Posterior vena cava (tissue), 2 donors: ENCODE data around the gene WNT8B. TPM values are rescaled to one million over a fixed set of nuclear protein-coding genes. Genes with fewer than 3 reads are reported as not detected.

Source experiments
- DNase-seq: peaks from one replicate; pipeline ENCODE4 v3.0.0-alpha.2; 2020; ENCODE audit warnings: low spot score
- intact Hi-C, 2 donors: fragments of 100-400 bp; cut with DNase I; formaldehyde crosslinking; loops; one replicate each; pipeline versions ENCODE4 v1.14.1 to v1.14.2; 2022 to 2023
- long read RNA-seq, 2 donors: library from polyadenylated mRNA; unstranded; transcript quantifications; one replicate each; pipeline ENCODE4 v2.0.0, GENCODE V29; 2020 to 2021
- total RNA-seq, 2 donors: library from RNA; stranded (reverse); fragmentation: NEBNext Ultra II Directional; extraction: Animal tissue kit (Norgen Biotek cat#: 25700); gene quantifications; one replicate each; pipeline ENCODE4 v1.2.1, GENCODE V29; 2021
- donor health status: DM: yes; HTN: yes; CAD: no.
- donor health status: DM: yes; HTN: yes; CAD: no.

The WNT8B gene, protein sequence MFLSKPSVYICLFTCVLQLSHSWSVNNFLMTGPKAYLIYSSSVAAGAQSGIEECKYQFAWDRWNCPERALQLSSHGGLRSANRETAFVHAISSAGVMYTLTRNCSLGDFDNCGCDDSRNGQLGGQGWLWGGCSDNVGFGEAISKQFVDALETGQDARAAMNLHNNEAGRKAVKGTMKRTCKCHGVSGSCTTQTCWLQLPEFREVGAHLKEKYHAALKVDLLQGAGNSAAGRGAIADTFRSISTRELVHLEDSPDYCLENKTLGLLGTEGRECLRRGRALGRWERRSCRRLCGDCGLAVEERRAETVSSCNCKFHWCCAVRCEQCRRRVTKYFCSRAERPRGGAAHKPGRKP
- not detected for total RNA-seq
- long read RNA-seq, donor 1 = 0 reads
- long read RNA-seq, donor 2 = 0 reads

- intact Hi-C loops = no loop called here
- no peak for DNase-seq
Observed at GRCh38 chr10:100462709-100463108, at the start of gene WNT8B. TSS of gene WNT8B (plus strand) at chr10:100463009. CDS start at chr10:100463169, 160 bp downstream.

DNA sequence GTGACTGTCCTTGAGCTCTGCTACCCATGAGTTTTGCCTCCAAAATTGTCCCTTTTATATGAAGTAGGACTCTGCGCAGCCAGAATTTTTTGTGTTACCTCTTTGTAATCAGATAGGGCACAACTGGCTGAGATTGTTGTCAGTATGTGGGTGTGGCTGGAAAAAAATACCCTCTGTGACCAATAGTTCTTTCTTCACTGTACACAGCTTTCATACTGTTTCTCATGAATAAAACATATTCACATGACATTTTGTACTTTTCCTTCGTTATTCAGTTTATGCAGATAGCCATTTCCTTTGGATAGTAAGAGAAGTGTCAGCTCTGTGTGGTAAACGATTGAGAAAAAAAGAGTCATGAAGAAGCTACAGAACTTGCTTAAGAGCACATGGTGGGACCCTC lies 49.6 kb upstream of the WNT8B start:
- no peak for DNase-seq
- intact Hi-C loops = no loop called here

DNA sequence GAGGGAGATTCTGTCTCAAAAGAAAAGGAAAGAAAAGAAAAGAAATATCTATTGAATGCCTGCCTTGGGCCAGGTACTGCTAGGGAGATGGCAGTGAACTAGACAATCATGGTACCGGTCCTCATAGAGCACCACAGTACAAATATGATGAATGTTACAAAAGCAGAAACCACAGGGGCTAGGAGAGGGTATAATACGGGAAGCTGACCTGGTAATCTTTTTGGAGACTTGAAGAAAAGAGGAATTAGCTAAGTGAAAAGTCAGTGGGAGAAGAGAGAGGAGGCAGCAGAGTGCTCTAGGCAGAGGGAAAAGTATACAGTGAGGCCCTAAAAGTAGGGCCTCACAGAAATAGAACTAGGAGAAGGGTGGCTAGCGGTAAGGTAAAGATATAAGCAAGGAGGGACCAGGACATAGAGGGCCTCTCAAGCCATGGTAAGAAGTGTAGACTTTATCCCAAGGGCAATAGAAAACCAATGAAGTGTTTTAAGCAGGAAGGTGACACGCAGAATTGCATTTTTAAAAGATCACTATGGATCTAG lies 42.8 kb upstream of the WNT8B start:
- DNase-seq = no peak

GRCh38 chr10:100427374-100427773 lies 35.4 kb upstream of the WNT8B start:
- DNase-seq = no peak
- intact Hi-C loops = no loop called here

More for the DNA sequence above, 42.8 kb upstream of the WNT8B start:
- intact Hi-C loops = no loop called here

- peak; percentile 96 for DNase-seq
- intact Hi-C loops = loop anchor here in 1 of 2 donors (5.0 kb wide), 1 partner anchor 91 kb away; no protein-coding TSS in a partner anchor
Observed at GRCh38 chr10:100433253-100434240, 29.3 kb upstream of the WNT8B start.

- DNase-seq = no peak
- intact Hi-C loops = loop anchor here in 1 of 2 donors (1.0 kb wide), 1 partner anchor 99 kb away; no protein-coding TSS in a partner anchor
Observed at GRCh38 chr10:100436255-100436654, 26.6 kb upstream of the WNT8B start.

- no peak for DNase-seq
- intact Hi-C loops = no loop called here
Observed at GRCh38 chr10:100438674-100439315, 24.0 kb upstream of the WNT8B start.

DNA sequence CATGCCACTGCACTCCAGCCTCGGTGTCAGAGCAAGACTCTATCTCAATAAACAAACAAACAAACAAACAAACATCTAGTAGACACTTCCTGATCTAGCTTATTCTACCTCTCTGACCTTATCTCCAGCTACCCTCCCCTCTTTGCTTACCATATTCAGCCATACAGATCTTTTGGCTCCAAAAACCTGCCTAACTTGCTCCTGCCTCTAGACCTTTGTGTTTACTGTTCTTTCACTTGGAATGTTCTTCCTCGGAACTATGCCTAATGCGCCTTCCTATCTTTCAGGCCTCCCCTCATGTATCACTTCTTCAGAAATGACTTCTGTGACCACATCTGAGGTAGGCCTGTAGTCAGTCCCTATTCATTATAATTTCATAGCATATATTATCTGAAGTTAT lies 20.3 kb upstream of the WNT8B start:
- intact Hi-C loops = no loop called here
- DNase-seq = no peak

GRCh38 chr10:100446130-100446761 lies 16.6 kb upstream of the WNT8B start:
- DNase-seq = no peak
- intact Hi-C loops = no loop called here

DNA sequence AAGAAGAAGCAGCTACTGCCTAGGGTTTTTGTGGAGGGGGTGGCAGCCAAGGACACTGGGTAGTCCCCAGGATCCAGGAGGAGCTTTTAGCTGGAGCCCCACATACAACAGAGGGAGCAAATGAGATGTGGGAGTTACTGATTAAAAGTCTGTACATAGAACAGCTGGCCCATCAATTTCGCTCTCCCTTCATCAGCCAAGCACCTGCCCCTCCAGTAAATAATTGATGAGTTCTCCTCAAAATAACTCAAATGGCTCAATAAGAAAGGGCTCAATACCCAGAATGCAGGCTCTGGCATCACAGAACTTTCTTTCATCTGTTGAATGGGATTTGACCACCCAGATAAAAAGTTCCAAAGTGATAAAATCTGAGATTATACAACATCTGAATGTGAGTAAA lies 15.1 kb upstream of the WNT8B start:
- intact Hi-C loops = no loop called here
- DNase-seq = no peak

- DNase-seq = no peak
- intact Hi-C loops = no loop called here
Observed at GRCh38 chr10:100448951-100449350, 13.9 kb upstream of the WNT8B start.

GRCh38 chr10:100468322-100468721 lies 5.5 kb downstream of the WNT8B start:
- intact Hi-C loops = no loop called here

GRCh38 chr10:100468978-100469377 lies 6.2 kb downstream of the WNT8B start:
- intact Hi-C loops = no loop called here
- no peak for DNase-seq

More at GRCh38 chr10:100468322-100468721, 5.5 kb downstream of the WNT8B start:
- no peak for DNase-seq

DNA sequence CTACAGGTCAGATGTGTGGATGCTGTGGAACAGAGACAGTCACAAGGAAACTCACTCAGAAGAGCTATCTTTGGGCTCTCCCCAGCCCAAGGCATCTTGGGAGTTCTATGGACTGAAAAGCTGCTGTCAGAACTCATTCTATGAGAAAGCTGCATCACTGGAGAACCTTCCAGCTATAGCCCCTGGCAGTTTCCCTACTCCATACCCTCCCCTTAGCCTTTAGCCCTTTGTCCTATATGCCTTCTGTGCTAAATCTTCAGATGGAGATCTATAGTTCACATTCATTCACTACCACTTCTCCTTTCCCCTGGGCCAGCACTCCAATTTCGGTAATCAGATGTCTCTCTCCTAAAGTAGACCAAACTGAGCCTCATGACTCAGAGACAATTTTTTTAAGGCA lies 6.9 kb downstream of the WNT8B start:
- no peak for DNase-seq
- intact Hi-C loops = no loop called here

GRCh38 chr10:100470367-100470766 lies 7.6 kb downstream of the WNT8B start:
- intact Hi-C loops = no loop called here
- DNase-seq = no peak

GRCh38 chr10:100477970-100478369 lies 15.2 kb downstream of the WNT8B start:
- intact Hi-C loops = no loop called here
- DNase-seq = no peak

- DNase-seq = no peak
- intact Hi-C loops = no loop called here
Observed at GRCh38 chr10:100479037-100479436, 16.2 kb downstream of the WNT8B start.

DNA sequence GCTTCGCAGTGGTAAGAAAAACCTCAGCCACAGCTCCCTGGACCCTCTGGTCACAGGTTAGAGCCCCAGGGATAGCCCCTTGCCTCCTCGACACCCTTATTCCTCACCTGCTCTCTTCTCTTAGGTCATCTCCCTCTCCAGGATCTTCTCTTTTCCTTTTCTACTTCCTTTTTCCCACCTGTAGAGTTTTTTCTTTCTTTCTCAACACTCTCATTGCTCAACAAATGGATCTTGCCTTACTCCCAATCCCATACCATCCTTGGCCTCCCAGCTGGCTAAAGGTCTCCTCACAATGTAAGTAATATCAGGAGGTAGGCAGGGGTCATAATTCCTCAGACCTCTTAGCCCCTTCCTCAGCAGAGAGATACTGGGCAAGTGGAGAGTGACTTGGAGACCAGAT lies 17.2 kb downstream of the WNT8B start:
- DNase-seq = no peak
- intact Hi-C loops = no loop called here
